Heart left ventricle (tissue), 16 donors: ENCODE data around the gene MPDU1. TPM values are rescaled to one million over a fixed set of nuclear protein-coding genes. Genes with fewer than 3 reads are reported as not detected.
A peak's percentile ranks its signal among the peaks of the same experiment; 100 is the strongest.

Experiments used
- ATAC-seq, 4 donors: fragments of 200-7000 bp; cut with Tn5 transposase; one replicate each; pipeline ENCODE4 v1.9.1; 2020 to 2022; ENCODE audit warnings: moderate library complexity in 4 of 4, mild to moderate bottlenecking in 3 of 4, moderate number of reproducible peaks in 1 of 4
- DNase-seq, 5 donors: peaks; one replicate each; pipeline ENCODE4 v3.0.0-alpha.2; 2020
- H3K27ac ChIP-seq, 12 donors: fragments of 200-600 bp; sonication (generic) in 4 of 12; one replicate each; pipeline versions ENCODE4 v1.5.0 to v1.8.0; 2016 to 2022; ENCODE audit warnings: mild to moderate bottlenecking in 2 of 12
- H3K27me3 ChIP-seq, 9 donors: fragments of 200-600 bp; sonication (generic) in 2 of 9; one replicate each; pipeline versions ENCODE4 v1.5.1 to v1.8.0; 2016 to 2022; ENCODE audit warnings: mild to moderate bottlenecking in 3 of 9
- H3K36me3 ChIP-seq, 9 donors: fragments of 200-600 bp; sonication (generic) in 2 of 9; one replicate each; pipeline versions ENCODE4 v1.5.0 to v1.8.0; 2018 to 2022; ENCODE audit warnings: mild to moderate bottlenecking in 2 of 9
- H3K4me1 ChIP-seq, 12 donors: fragments of 200-600 bp; sonication (generic) in 4 of 12; one replicate each; pipeline versions ENCODE4 v1.5.0 to v1.8.0; 2016 to 2022; ENCODE audit warnings: mild to moderate bottlenecking in 3 of 12
- H3K4me3 ChIP-seq, 12 donors: fragments of 200-600 bp; sonication (generic) in 4 of 12; one replicate each; pipeline versions ENCODE4 v1.5.0 to v1.8.0; 2017 to 2022; ENCODE audit warnings: mild to moderate bottlenecking in 9 of 12, moderate library complexity in 4 of 12
- H3K9me3 ChIP-seq, 12 donors: fragments of 200-600 bp; sonication (generic) in 4 of 12; one replicate each; pipeline versions ENCODE4 v1.5.0 to v1.8.0; 2016 to 2022; ENCODE audit warnings: mild to moderate bottlenecking in 1 of 12
- POLR2A ChIP-seq, 2 donors: fragments of 450-650 bp; IDR thresholded peaks; one replicate each; pipeline ENCODE4 v1.6.1; 2017; ENCODE audit warnings: antibody characterized with exemption in 2 of 2, mild to moderate bottlenecking in 2 of 2, moderate library complexity in 2 of 2
- WGBS, 4 donors: extraction: QIAGEN DNeasy Blood & Tissue Kit in 2 of 4; methylation state at CpG; one replicate each; pipeline versions ENCODE4 v1.1.5 to v1.1.7; 2013 to 2018; 5-methylcytosine and 5-hydroxymethylcytosine counted together
- intact Hi-C, 10 donors: fragments of 100-400 bp; cut with DNase I; formaldehyde crosslinking; loops; one replicate each; pipeline versions ENCODE4 v1.11.1 to v1.14.2; 2022
- long read RNA-seq, 3 donors: library from polyadenylated mRNA; unstranded; transcript quantifications; one replicate each; pipeline ENCODE4 v2.0.0, GENCODE V29; 2020 to 2021
- polyA plus RNA-seq, 2 donors: library from polyadenylated mRNA; stranded (reverse); fragments of 200-250 nt; gene quantifications; one replicate each; pipeline ENCODE4 v1.2.3, GENCODE V29; 2013
- total RNA-seq, 9 donors: library from RNA; depleted of rRNA in 2 of 9; stranded (reverse); fragments of >200 nt in 2 of 9; fragmentation: NEBNext Ultra II Directional in 3 of 9; extraction: Animal tissue kit (Norgen Biotek cat#: 25700) in 3 of 9; gene quantifications; one replicate each; pipeline versions ENCODE4 v1.1.0 to v1.2.4, GENCODE V29; 2016 to 2023
- TF ChIP-seq, protein P1 (sequence below), 12 donors: fragments of 200-600 bp; sonication (generic) in 4 of 12; IDR thresholded peaks; one replicate each; pipeline versions ENCODE4 v1.5.0 to v1.8.0; 2018 to 2022; ENCODE audit warnings: antibody characterized with exemption in 12 of 12, mild to moderate bottlenecking in 5 of 12
- donor health status: ischemic (EF 13 %, LVEDD 7.1; RV severe dilation, severe dysfunction).
- donor health status: healthy with polysubstance abuse.
- donor health status: DM: no; HTN: yes; CAD: no.
- donor health status: DM: no; HTN: no; CAD: no.
- donor health status: ischemic (EF 25% LVEDD 6.9; RV normal size, moderate dysfunction).
- donor health status: ischemic (EF 25% LVEDD 5.7; RV mildly dilated, moderate dysfunction).
- donor health status: healthy.
- donor health status: DM: yes; HTN: yes; CAD: no.
- donor health status: ischemic (EF 35%, LVEDD 5.7; RV mildly dilated, moderate dysfunction).
- donor health status: nonischemic (EF 11% LVEDD 7.7; RV severe dilation, severe dysfunction).
- donor health status: DM: yes; HTN: yes; CAD: no.
- donor health status: PGD.
- donor health status: ischemic (EF 29% LVEDD 5.4; RV normal size, mild dysfunction).
- donor health status: nonischemic (EF 23%, LVEDD 6.1; RV moderate dilation, normal function).

MPDU1 gene
- 10 to 100 TPM; 18.4 to 90.1 (median 25.4) TPM for total RNA-seq
- 100 to 1,000 TPM in 1 of 2 donors, 10 to 100 TPM in 1; 33.3 to 106 TPM for polyA plus RNA-seq
- long read RNA-seq, donor 1, partial matches to known transcripts: 2 of 9 reads
- long read RNA-seq, donor 1, other reads (novel, unspliced or antisense): 3 of 9 reads
- long read RNA-seq, donor 2, transcript MPDU1-201 (7 exons, 1,601 nt): major isoform, 23 of 35 reads
- long read RNA-seq, donor 2, partial matches to known transcripts: 6 of 35 reads
- long read RNA-seq, donor 2, other reads (novel, unspliced or antisense): 1 of 35 reads
- long read RNA-seq, donor 3, partial matches to known transcripts: 1 of 14 reads
- long read RNA-seq, donor 3, other reads (novel, unspliced or antisense): 2 of 14 reads

DNA sequence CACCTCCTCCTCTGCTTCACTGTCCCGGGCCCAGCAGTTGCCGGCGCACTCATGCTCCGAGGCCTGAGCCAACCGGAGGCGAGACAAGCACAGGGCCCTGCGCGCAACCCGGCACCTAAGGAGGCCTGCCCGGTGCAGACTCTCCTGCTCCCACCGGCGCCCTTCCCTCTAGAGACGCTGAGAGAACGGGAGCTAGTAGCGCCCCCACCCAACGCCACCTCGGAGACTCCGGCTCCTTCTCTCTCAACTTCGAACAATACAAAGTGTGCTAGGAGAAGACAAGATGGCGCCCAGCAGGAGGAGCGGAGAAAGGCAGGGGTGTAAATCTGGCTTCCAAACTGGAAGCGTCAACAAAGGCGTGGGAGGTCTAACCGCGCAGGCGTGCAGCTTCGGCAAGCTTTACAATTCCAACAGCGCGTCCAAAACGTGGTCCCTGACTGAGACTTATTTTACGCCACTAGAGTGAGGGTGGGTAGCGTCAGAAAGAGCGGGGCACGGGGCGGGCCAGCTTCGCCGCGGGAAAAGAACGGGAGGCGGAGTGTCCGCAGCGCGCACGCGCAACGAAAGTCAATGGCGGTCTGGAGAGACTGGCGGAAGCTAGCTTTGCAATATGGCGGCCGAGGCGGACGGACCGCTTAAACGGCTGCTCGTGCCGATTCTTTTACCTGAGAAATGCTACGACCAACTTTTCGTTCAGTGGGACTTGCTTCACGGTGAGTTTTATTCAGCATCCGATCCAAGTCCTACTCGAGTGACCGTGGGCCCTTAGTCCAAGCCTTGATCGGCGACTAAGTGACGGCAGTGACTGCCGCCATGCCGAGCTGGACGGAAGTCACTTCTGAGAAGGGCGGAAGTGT is at the start of gene MPDU1:
MPDU1 (plus strand) TSS at position 600 of the 857 bp plus-strand sequence; CDS start at position 611, 11 bp downstream.
- Histone ChIP-seq H3K36me3 (peaks cover 0 to 38% (median 19%) of the 10 kb centered on the region in 9 donors), H3K27me3 (no peaks in the 10 kb centered on the region), H3K27ac (peak within 1 kb of the TSS; percentile 88 to 98 (median 94)), H3K9me3 (no peaks in the 10 kb centered on the region), H3K4me3 (peak within 1 kb of the TSS; percentile 41 to 77 (median 67)), H3K4me1 (peaks cover 4 to 75% (median 43%) of the 10 kb centered on the region in 12 donors)
- TF ChIP-seq POLR2A (IDR thresholded peaks at IDR 0.05): peak in 1 of 2 donors; percentile 32
- TF ChIP-seq, protein P1, sequence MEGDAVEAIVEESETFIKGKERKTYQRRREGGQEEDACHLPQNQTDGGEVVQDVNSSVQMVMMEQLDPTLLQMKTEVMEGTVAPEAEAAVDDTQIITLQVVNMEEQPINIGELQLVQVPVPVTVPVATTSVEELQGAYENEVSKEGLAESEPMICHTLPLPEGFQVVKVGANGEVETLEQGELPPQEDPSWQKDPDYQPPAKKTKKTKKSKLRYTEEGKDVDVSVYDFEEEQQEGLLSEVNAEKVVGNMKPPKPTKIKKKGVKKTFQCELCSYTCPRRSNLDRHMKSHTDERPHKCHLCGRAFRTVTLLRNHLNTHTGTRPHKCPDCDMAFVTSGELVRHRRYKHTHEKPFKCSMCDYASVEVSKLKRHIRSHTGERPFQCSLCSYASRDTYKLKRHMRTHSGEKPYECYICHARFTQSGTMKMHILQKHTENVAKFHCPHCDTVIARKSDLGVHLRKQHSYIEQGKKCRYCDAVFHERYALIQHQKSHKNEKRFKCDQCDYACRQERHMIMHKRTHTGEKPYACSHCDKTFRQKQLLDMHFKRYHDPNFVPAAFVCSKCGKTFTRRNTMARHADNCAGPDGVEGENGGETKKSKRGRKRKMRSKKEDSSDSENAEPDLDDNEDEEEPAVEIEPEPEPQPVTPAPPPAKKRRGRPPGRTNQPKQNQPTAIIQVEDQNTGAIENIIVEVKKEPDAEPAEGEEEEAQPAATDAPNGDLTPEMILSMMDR (IDR thresholded peaks at IDR 0.05): peak in 2 of 12 donors; percentile 3 to 18
- intact Hi-C loops: loop anchor here in 4 of 10 donors (5.0 to 10.0 kb wide), 3 partner anchors 104 to 231 kb away; partner anchors contain the start of genes KCTD11 (in 3 of the 4), TMEM95 (in 2 of the 4), TP53 (in 1 of the 4) and WRAP53 (in 1 of the 4)
- peak; percentile 97 to 99 (median 98) for DNase-seq
- peak; percentile 84 to 93 (median 87) for ATAC-seq
- 2 to 14% (median 9%) methylated on average over 44 to 69 of the region's 69 CpGs for WGBS, 4 donors

DNA sequence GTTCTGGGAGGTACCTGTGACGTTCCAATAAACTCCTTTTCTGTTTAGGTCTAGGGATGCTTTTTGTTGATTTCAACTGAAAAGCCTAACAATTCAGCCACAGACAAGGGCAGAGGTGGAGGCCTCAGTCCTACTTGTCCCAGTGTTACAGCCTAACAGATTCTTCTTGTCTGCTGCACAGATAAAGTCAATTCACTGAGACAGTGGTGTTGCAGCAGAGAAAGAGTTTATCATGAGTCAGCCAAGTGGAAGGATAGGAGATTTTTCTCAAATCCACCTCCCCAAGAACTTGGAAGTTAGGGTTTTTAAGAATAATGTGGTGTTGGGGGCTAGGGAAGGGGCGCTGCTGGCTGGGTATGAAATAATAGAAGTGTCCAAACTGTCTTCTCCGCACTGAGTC is 45.6 kb upstream of the MPDU1 start:
- intact Hi-C loops: no loop called here
- Histone ChIP-seq H3K27ac (no peak overlapping the region), H3K4me3 (no peak overlapping the region), H3K27me3 (no peaks in the 10 kb centered on the region), H3K36me3 (no peaks in the 10 kb centered on the region), H3K9me3 (peaks cover 0 to 11% (median 4%) of the 10 kb centered on the region in 12 donors), H3K4me1 (no peaks in the 10 kb centered on the region)
- TF ChIP-seq POLR2A (IDR thresholded peaks at IDR 0.05): no peak
- TF ChIP-seq, protein P1 (IDR thresholded peaks at IDR 0.05): no peak
- no peak for ATAC-seq
- DNase-seq: no peak
- 56 to 89% (median 75%) methylated on average over 3 of the region's 3 CpGs for WGBS, 4 donors

DNA sequence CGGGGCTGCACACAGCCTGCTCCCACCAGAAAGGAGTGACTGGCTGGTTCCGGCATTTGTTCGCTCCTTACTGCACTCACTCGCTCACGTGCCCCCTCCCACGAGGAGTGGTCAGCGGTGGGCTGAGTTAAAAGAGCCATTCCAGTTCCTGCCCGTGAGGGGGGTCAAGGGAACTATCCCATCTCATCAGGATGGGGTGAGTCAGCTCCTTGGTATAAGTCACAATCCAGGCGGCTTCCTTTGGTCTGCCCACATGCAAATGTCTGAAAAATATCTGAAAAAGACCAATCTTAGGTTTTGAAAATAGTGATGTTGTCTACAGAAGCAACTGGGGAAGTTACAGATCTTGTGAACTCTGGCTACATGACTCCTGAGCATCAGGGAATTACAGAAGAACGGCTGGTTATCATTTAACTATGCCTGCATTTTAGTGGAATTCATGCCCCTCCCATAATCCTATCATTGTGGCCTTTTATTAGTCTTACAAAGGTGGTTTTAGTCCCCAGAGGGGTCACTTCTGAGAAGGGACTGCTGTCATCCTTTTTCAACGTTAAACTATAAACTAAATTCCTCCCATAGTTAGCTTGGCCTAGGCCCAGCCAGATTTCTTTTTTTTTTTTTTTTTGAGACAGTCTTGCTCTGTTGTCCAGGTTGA is 44.6 kb upstream of the MPDU1 start:
- Histone ChIP-seq H3K4me1 (peaks cover 0 to 3% (median 0%) of the 10 kb centered on the region in 12 donors), H3K4me3 (no peak overlapping the region), H3K27ac (no peak overlapping the region), H3K9me3 (peaks cover 0 to 11% (median 4%) of the 10 kb centered on the region in 12 donors), H3K36me3 (no peaks in the 10 kb centered on the region), H3K27me3 (no peaks in the 10 kb centered on the region)
- no peak for DNase-seq
- ATAC-seq: no peak
- intact Hi-C loops: no loop called here
- TF ChIP-seq POLR2A (IDR thresholded peaks at IDR 0.05): no peak
- TF ChIP-seq, protein P1 (IDR thresholded peaks at IDR 0.05): no peak
- WGBS, 4 donors: 64 to 79% (median 74%) methylated on average over 11 of the region's 11 CpGs
